GM19397 (cell line): ENCODE measurements around the gene SNX6.
A peak's percentile ranks its signal among the peaks of the same experiment; 100 is the strongest.
"Not testable (repeated sequence)": the region's sequence is repeated elsewhere in the genome, so short reads cannot be mapped to it uniquely, and the experiment has no call there.

Experiments
- ATAC-seq: cut with Tn5 transposase; IDR thresholded peaks from one replicate; pipeline ENCODE4 v1.9.1; 2021; ENCODE audit warnings: mild to moderate bottlenecking, moderate library complexity; ENCODE audit not compliant: unreplicated experiment

SNX6 gene

GRCh38 chr14:34569750-34570149, 60.2 kb downstream of the SNX6 start:
- no peak for ATAC-seq

GRCh38 chr14:34568803-34569202, 61.1 kb downstream of the SNX6 start:
- no peak for ATAC-seq

- ATAC-seq: no peak
These were observed 67.2 kb downstream of the SNX6 start for GRCh38 chr14:34562776-34563150.

GRCh38 chr14:34562037-34562775, 67.7 kb downstream of the SNX6 start:
- not testable (repeated sequence) for ATAC-seq

GRCh38 chr14:34556498-34556829, 73.5 kb downstream of the SNX6 start:
- ATAC-seq: peak; percentile 65

GRCh38 chr14:34555583-34556497, 74.1 kb downstream of the SNX6 start:
- ATAC-seq: peak; percentile 66

- no peak for ATAC-seq
These were observed 75.3 kb downstream of the SNX6 start for GRCh38 chr14:34554540-34555250.

- not testable (repeated sequence) for ATAC-seq
These were observed 80.5 kb downstream of the SNX6 start for GRCh38 chr14:34549276-34549966.

GRCh38 chr14:34548472-34548981, 81.4 kb downstream of the SNX6 start:
- no peak for ATAC-seq

GRCh38 chr14:34547136-34547520, 82.8 kb downstream of the SNX6 start:
- ATAC-seq: peak; percentile 22

GRCh38 chr14:34546272-34547135, 83.4 kb downstream of the SNX6 start:
- peak; percentile 70 for ATAC-seq

GRCh38 chr14:34540181-34541059, 89.5 kb downstream of the SNX6 start:
- ATAC-seq: not testable (repeated sequence)

GRCh38 chr14:34539407-34540180, 90.4 kb downstream of the SNX6 start, which contains the start of gene EAPP:
Gene EAPP (minus strand): TSS chr14:34539701. CDS start chr14:34539628, 73 bp downstream.
- ATAC-seq: peak; percentile 100

- no peak for ATAC-seq
These were observed 91.0 kb downstream of the SNX6 start for GRCh38 chr14:34538871-34539406.

- ATAC-seq: not testable (repeated sequence)
These were observed 91.9 kb downstream of the SNX6 start for GRCh38 chr14:34538096-34538495.

- ATAC-seq: no peak
These were observed 92.3 kb downstream of the SNX6 start for GRCh38 chr14:34537677-34538009.

- ATAC-seq: no peak
These were observed 92.8 kb downstream of the SNX6 start for GRCh38 chr14:34536951-34537676.
